SK-MEL-5 (cell line): Measurements from ENCODE around the gene MYO10. TPM values are rescaled to one million over a fixed set of nuclear protein-coding genes. Genes with fewer than 3 reads are reported as not detected.
A peak's percentile ranks its signal among the peaks of the same experiment; 100 is the strongest.

Experiments used
- DNase-seq: peaks from one replicate; pipeline ENCODE4 v3.0.0-alpha.2; 2016; ENCODE audit warnings: low read depth, low spot score
- in situ Hi-C: cut with HindIII; loops from 2 replicates; pipeline ENCODE4 v1.10.0; 2016; ENCODE audit warnings: low sequenced_read_pairs, high pct_unique_total_duplicates, low pct_unique_long_range_greater_than_20kb
- small RNA-seq, 2 experiments: library from RNA; depleted of rRNA; stranded (forward); fragments of <200 nt; gene quantifications; one replicate each; pipeline ENCODE3, GENCODE V24; 2014
- total RNA-seq: library from RNA; depleted of rRNA; stranded (reverse); fragments of >200 nt; shearing (Covaris generic); gene quantifications from 2 replicates; pipeline ENCODE4 v1.2.3, GENCODE V29; 2014

The MYO10 gene
- total RNA-seq, 1 experiment from 2014 or later, result 161 TPM

GRCh38 chr5:16628376-16628775 lies 307.7 kb downstream of the MYO10 start:
- in situ Hi-C loops, result no loop called here
- DNase-seq, result no peak

GRCh38 chr5:16626696-16627264 lies 309.3 kb downstream of the MYO10 start:
- in situ Hi-C loops, result no loop called here
- peak; percentile 78 for DNase-seq

- DNase-seq, result no peak
- in situ Hi-C loops, result no loop called here
Observed at GRCh38 chr5:16625096-16625495, 311.0 kb downstream of the MYO10 start.

- in situ Hi-C loops, result no loop called here
- DNase-seq, result no peak
Observed at GRCh38 chr5:16619136-16619535, 317.0 kb downstream of the MYO10 start.

GRCh38 chr5:16618138-16618897 lies 317.8 kb downstream of the MYO10 start:
- DNase-seq, result peak; percentile 44
- in situ Hi-C loops, result no loop called here

- in situ Hi-C loops, result no loop called here
- DNase-seq, result no peak
Observed at GRCh38 chr5:16617274-16617968, 318.7 kb downstream of the MYO10 start.

GRCh38 chr5:16616536-16617273 lies 319.4 kb downstream of the MYO10 start, which contains the start of gene RETREG1:
Gene RETREG1 (minus strand): TSS chr5:16616997. CDS start chr5:16616971, 26 bp downstream.
- DNase-seq, result peak; percentile 58
- in situ Hi-C loops, result no loop called here

- in situ Hi-C loops, result no loop called here
- peak; percentile 54 for DNase-seq
Observed at GRCh38 chr5:16615741-16616535, 320.1 kb downstream of the MYO10 start.

GRCh38 chr5:16612007-16612406 lies 324.1 kb downstream of the MYO10 start:
- in situ Hi-C loops, result no loop called here
- no peak for DNase-seq

Small RNAs within 50 kb of the gene (small RNA-seq; reads per million reads assigned to genes)
- 0 reads per million in 2 experiments for gene RF00019
- gene RNA5SP179, result 0 to 0.48 reads per million in 2 experiments
- gene RNU6-660P, result 0 to 0.05 reads per million in 2 experiments
